GM18951 (cell line): Measurements from ENCODE around the gene GRAP.

Experiments
- POLR2A ChIP-seq: IDR thresholded peaks from 4 replicates; pipeline ENCODE4 v1.6.1; 2011; ENCODE audit warnings: mild to moderate bottlenecking; ENCODE audit not compliant: insufficient read length, insufficient read depth; ENCODE audit errors: extremely low read depth
- in situ Hi-C: fragments of 300-500 bp; cut with MboI; formaldehyde crosslinking; loops from one replicate; pipeline ENCODE4 v1.12.0; 2022; ENCODE audit warnings: low sequenced_read_pairs, mixed read lengths, inconsistent platforms; ENCODE audit not compliant: unreplicated experiment

Gene GRAP

DNA sequence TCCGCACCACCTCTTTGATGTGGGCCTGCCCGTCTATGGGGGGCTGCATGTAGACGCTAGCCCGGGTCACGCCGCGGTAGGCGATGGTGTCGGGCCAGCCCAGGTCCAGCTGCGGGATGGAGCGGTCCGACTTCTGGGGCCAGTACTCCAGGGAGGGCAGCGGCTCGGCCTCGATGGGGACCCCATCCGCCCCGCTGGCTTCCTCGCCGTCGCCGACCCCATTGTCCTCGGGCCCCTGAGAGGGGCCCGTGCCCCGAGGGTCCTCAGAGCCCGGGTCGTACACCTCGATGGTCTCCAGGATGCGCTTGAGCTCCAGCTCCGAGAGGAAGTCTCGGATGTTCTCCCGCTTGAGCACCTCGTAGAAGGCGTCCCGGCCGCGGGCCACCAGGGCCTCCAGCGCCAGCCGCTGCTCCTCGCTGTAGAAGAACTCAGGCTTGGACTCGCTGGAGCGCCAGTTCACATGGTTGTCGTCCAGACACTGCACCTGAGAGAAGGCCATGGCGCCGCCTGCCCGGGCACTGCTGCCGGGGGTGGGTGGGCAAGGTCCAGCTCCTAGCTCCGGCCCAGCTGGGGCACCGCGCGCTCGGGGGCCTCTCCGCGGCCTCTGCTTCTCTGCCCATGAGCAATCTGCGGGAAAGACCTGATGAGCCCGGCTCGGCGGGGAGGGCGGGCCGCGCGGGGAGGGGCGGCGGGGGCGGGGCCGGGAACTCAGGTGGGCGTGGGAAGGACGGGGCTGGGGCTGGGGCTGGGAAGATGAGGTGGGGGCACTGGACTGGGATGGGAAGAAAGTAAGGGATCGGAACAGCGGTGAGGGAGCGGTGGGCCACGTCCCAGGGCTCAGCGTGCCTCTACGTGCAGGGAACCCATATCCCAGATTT, 43.0 kb downstream of the GRAP start:
- in situ Hi-C loops, result no loop called here

DNA sequence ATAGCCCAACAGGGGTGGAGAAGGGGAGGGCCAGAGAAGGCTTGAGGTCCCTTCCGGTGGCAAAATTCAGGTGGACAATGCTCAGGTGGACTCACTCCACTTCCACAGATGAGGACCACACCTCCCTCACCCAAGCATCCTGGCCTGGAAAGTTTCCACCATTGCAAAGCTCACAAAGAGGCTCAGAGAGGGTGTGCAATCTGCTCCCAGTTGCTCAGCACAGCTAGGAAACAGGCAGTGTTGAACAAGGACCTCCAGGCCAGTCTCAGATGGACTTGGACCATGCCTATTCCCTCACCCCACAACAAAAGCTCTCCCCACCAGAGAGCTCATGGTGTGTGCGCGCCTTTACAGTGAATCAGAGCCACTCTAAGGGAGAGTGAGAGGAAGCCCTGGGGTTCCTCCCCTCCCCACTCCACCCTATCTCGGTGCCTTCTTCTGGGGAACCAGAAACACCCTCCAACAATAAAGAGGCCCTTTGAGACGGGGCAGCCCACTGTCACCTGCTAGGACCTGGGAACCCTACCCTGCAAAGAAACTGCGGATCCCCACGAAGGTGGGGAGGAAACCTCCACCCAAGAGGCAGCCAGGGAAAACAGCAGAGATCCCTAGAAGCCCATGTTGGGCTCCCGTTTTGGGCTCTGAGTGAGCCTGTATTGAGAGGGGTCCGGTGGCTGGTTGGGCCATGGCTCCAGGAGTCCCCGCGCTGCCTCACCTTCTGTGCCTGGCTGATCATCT, 43.8 kb downstream of the GRAP start:
- no peak for TF ChIP-seq POLR2A
- in situ Hi-C loops, result no loop called here

More for the DNA sequence above, 43.0 kb downstream of the GRAP start:
- no peak for TF ChIP-seq POLR2A

DNA sequence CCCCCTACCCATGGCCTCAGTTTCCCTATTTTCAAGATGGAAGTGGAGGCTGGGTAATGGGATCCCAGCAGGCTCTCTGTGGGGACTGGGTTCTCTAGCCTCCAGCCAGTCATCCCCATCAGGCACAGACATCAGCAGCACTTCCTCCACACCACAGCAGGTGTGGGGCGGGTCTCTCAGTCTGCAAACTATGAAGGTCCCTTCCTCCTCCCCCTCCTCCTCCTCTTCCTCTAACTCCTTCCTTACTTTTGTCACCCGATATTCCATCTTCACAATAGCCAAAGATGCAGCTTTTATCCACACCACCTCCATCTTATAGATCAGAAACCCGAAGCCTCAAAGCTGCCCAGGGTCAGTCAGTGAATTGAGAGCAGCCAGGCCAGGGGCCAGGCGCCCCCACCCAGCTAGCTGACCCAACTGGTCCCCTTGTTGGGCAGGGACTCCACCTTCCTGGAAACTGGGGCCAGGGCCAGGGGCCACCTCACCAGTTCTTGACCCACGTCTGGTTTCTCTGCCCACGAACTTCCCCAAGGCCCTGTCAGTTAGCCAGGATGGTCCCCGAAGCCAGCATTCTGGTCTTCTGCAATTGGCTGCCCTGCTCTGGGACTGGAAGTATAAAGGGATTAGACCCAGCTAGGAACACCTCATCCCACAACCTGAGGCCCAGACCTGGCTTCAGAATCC, 44.7 kb downstream of the GRAP start:
- TF ChIP-seq POLR2A, result no peak
- in situ Hi-C loops, result no loop called here

DNA sequence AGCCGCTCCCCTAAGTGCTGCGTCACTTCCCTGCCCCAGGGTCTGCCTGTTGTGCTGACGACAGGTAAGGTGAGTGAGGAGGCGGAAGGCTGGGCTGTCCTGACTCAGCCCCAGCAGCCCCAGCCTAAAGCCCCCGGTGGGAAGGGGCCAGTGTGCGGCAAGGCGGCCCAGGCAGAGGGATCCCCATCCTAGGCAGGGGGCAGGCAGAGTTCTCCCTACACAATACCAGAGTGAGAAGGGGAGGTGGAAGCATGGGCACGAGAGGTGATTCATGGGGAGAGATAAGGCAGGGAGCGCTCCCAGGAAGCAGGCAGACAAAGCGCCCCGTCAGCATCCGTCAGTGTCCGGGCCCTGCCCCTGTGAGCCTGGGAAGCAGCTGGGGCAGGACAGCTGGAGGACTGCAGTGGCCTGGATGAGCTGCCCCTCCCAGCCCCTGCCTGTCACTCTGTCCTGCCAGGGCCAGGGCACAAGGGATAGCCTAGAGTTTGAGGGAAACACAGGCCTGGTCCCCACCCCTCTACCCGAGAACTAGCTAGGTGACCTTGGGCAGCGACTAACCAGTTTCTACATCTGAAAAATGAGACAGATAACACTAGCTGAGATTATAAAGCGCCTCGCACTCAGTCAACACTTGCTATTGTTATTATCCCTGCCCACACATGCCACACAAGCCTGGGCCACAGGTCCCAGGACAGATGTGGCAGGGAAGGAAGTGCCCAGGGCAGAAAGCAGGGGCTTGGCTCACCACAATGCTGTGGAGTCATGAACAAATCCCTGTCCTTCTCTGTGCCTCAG, 46.0 kb downstream of the GRAP start:
- TF ChIP-seq POLR2A, result no peak
- in situ Hi-C loops, result no loop called here

DNA sequence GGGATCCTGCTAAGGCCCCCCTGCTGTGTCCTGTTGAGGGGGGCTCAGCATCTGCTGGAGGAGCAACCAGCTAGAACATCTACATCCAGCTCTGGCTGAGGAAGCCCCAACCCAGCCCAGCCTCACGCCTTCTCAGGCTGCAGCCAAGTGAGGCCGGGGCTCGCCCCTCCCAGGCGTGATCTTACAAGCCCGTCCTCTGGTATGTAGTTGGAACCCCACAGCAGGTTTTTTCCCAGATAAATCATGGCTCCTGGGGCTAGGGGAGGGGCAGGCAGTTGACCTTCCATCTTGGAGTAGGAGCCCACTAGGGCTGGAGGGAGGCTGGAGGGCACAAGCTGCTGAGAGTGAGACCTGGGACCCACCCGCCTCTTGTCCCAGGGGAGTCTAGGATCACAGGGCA, 46.8 kb downstream of the GRAP start:
- TF ChIP-seq POLR2A, result no peak
- in situ Hi-C loops, result no loop called here

DNA sequence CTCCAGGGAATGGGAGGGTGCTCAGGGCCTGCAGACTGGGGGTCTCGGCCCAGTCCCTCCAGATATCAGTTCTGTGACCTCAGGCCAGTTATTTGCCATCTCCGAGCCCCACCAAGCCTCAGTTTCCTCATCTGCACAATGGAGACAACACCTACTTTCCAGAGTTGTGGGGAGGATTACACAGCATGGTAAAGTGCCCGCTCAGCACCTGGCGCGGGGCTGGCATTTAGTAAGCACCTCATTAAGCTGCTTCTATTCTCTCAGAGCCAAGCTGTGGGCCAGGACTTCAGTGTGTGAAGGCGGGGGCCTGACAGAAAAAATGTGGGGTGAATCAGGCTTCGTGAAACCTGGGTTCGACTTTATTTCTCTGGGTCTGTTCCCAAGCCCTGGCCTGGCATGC, 47.4 kb downstream of the GRAP start:
- no peak for TF ChIP-seq POLR2A
- in situ Hi-C loops, result no loop called here

DNA sequence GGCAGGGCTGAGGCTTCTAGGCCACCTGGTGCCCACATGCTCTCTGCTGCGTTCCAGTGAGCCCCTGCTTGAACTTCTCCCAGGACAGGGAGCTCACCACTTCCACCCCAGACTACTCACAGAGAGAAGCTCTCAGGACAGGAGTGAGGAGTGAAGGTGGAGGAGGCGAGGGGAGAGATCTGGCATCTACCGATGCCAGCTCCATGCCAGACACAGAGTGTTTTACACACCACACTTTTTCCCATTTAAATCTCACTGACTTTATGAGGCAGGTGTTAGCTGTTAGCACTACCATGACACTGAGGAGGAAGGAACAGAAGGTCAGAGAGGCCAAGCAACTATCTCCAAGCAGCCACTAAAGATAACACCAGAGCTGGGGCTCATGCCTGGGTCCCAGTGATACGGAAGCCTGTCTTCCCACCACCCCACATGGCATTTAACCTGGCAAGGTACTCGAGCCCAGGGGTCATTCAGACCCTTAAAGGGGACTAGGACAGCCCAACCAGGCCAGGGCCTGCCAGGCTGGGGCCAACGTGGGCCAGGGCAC, 49.0 kb downstream of the GRAP start:
- in situ Hi-C loops, result no loop called here
- TF ChIP-seq POLR2A, result no peak

DNA sequence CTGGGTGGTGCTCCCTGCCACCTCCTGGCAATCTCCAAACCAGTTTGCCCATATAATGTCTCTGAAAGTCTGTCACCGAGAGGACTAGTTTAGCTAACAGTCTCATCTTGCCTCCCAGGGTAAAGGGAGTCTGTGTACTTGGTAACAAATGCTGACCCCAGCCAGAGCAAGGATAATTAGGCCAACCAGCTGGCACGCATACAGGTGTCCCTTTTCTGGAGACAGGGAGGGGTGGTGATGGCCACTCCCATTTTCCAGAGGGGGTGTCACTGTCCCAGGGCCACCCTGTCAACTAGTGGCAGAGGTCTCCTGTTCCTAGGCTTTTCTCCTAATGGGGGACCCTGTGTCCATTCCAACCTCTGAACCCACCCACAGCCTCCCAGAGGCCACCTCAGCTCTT, 50.3 kb downstream of the GRAP start:
- no peak for TF ChIP-seq POLR2A
- in situ Hi-C loops, result no loop called here

DNA sequence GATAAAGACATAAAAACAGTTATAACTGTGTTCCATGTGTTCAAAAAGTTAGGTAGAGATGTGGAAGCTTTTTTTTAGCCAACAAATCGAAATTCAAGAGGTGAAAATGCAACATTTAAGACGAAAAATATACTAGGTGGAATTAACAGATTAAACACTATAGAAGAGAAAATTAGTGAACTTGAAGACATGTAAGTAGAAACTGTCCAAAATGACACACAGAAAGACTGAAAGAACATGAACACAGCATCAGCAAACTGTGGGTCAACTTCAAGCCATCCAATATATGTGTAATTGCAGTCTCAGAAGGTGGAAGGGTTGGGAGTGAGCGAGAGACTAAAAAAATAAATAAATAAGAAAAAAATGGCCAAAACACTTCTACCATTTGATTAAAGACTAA, 51.5 kb downstream of the GRAP start:
- TF ChIP-seq POLR2A, result no peak
- in situ Hi-C loops, result no loop called here

DNA sequence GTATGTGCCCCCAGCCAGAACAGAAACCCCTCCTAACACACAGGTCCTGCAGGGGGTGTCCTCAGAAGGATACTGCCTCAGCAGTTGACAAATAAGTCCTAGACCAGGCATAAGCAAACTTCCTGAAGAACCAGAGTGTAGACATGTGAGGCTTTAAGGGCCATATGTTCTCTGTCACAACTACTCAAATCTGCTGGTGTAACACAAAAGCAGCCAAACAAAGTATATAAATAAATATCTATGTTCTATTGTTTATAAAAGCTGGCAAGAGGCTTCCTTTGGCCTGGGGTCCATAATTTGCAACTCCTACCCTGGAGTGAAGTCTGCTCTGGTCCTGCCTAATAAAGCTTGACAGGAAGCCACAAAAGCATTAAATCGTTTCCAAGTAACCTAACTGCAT, 52.1 kb downstream of the GRAP start:
- TF ChIP-seq POLR2A, result no peak
- in situ Hi-C loops, result no loop called here

DNA sequence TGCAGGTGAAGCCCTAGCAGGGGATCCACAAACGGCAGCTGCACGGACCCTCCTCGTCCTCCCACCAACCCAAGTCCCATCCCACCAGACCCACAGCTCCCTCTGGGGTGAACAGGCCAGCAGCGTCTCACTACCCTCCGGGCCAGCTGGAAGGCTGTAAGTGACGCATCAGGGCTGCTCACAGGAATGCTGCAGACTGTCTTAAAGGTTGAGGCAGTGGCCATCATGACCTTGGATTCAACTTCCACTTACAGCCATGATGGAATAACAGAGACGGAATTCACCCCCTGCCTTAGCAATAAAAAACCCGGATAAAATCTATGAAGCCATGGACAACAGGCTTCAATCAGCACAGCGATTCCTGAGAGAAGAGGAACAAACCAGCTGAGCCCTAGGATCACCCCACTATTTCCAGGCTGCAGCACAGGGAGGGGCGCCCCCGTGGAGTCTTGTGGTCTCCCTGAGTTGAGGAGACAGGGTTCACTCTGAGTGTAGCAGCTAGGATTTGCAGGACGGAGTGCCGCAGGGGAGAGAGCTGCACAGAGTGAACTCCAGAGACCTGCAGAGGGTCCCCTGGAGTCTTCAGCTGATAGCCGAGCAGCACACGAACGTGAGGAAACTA, 52.7 kb downstream of the GRAP start:
- in situ Hi-C loops, result no loop called here
- no peak for TF ChIP-seq POLR2A

DNA sequence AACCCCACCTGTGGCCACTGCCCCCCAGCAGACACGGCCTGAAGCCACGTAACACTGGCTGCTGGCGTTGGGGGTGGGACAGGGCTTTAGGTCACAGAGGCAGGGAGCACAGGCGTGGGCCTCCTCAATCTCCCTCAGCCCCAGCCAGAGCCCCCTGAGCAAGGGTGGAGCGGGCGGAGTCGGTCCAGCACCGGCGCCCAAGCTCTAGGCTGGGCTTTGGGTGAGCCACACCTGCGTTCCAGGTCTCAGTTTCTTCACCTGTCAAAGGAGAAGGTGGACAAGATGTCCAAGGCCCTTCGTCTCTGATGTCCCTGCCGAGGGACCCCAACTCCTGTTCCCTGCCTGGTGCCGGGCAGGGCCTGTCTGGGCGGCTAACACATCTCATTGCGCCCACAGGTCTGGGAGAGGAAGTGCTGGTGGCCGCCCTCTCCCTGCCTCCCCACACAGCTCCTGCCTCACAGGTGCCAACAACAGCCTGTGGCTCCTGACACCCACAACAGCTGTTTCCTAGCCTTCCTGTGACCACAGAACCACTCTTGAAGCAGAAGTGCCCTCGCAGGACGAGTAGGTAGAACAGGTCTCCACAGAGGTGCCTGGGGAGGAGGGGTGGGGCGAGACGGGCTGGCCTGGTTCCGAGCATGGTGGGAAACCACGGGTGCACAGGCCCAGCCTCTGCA, 54.2 kb downstream of the GRAP start:
- TF ChIP-seq POLR2A, result no peak
- in situ Hi-C loops, result no loop called here
